Endothelial cell of umbilical vein (primary cell): ENCODE measurements around the gene E2F4.

Experiments used
- CTCF ChIP-seq, 2 donors: IDR thresholded peaks; 1 replicate in 1 of 2; 2 replicates in 1 of 2; pipeline ENCODE4 v1.5.1; 2011; ENCODE audit warnings: low read length in 2 of 2, mild to moderate bottlenecking in 2 of 2, moderate library complexity in 2 of 2, control low read depth in 1 of 2, inconsistent platforms in 1 of 2, low read depth in 1 of 2; ENCODE audit not compliant: insufficient read depth in 1 of 2; ENCODE audit errors: extremely low read depth in 1 of 2
- EZH2 ChIP-seq: IDR thresholded peaks from 2 replicates; pipeline ENCODE4 v1.6.1; 2012; ENCODE audit warnings: borderline replicate concordance, low read depth, mild to moderate bottlenecking, moderate library complexity, low read length, inconsistent platforms; ENCODE audit not compliant: severe bottlenecking
- MAX ChIP-seq: IDR thresholded peaks from 2 replicates; pipeline ENCODE4 v1.6.1; 2011; ENCODE audit not compliant: insufficient read depth, insufficient read length
- MYC ChIP-seq: IDR thresholded peaks from one replicate; pipeline ENCODE4 v1.6.1; 2011; ENCODE audit warnings: mild to moderate bottlenecking, low read depth, low read length

GRCh38 chr16:67226804-67227566 lies 35.0 kb downstream of the E2F4 start, which contains the start of gene TMEM208:
- TF ChIP-seq MAX (peak; percentile 62), EZH2 (no peak), CTCF (IDR thresholded peaks at IDR 0.05; ENCODE audit: extremely low read depth in 1 of 2, insufficient read depth in 1 of 2, low read depth in 1 of 2, low read length in 2 of 2) (peak in 1 of 2 donors; percentile 21), MYC (no peak)
